ENCODE results near the gene TMEM178B. TPM values are rescaled to one million over a fixed set of nuclear protein-coding genes. Genes with fewer than 3 reads are reported as not detected.
"Not testable (repeated sequence)": the region's sequence is repeated elsewhere in the genome, so short reads cannot be mapped to it uniquely, and the experiment has no call there.

Gene TMEM178B
- total RNA-seq, 1 experiment from 2014 or later, result 0.11 TPM

- no peaks in the 10 kb centered on the region for H3K36me3 Mint-ChIP-seq (ENCODE audit: insufficient read depth, unreplicated experiment)
- H3K27ac Mint-ChIP-seq (ENCODE audit: unreplicated experiment), result no peak overlapping the region
- intact Hi-C loops (cut with micrococcal nuclease; ENCODE audit: unreplicated experiment), result no loop called here
- no peaks in the 10 kb centered on the region for H3K4me1 Mint-ChIP-seq (ENCODE audit: low read depth, unreplicated experiment)
- H3K9me3 ChIP-seq, result no peaks in the 10 kb centered on the region
- H3K36me3 ChIP-seq (ENCODE audit: control insufficient read depth, insufficient read depth, low read length), result no peaks in the 10 kb centered on the region
- H3K9me3 Mint-ChIP-seq (ENCODE audit: unreplicated experiment), result no peaks in the 10 kb centered on the region
- no peak overlapping the region for H3K4me3 ChIP-seq (ENCODE audit: low read depth, low read length)
- no TSS peak for BruUV-seq (replicated peaks)
- H3K4me3 Mint-ChIP-seq (ENCODE audit: unreplicated experiment), result no peak overlapping the region
- TF ChIP-seq CTCF (IDR thresholded peaks at IDR 0.05; ENCODE audit: insufficient read depth in 1 of 2, low read depth in 1 of 2, low read length in 1 of 2, severe bottlenecking in 1 of 2, unreplicated experiment in 1 of 2), result no peak
- POLR2A ChIA-PET, result no interaction called here
- CTCF ChIA-PET, result no interaction called here
- peaks cover 3% of the 10 kb centered on the region for H3K27me3 Mint-ChIP-seq (ENCODE audit: insufficient read depth, unreplicated experiment)
- peaks cover 3% of the 10 kb centered on the region; the same call in 1 of the 2 replicates for H3K4me1 ChIP-seq
- no peak for DNase-seq
- no peaks in the 10 kb centered on the region for H3K27me3 ChIP-seq (replicated peaks; ENCODE audit: control insufficient read depth, insufficient read depth, low read length)
Observed at GRCh38 chr7:141400356-141400755, 326.5 kb downstream of the TMEM178B start.

- no peak overlapping the region for H3K4me3 Mint-ChIP-seq (ENCODE audit: unreplicated experiment)
- no TSS peak for BruUV-seq (replicated peaks)
- no peak for TF ChIP-seq CTCF (IDR thresholded peaks at IDR 0.05; ENCODE audit: insufficient read depth in 1 of 2, low read depth in 1 of 2, low read length in 1 of 2, severe bottlenecking in 1 of 2, unreplicated experiment in 1 of 2)
Observed at GRCh38 chr7:141402277-141402996, 328.6 kb downstream of the TMEM178B start.

GRCh38 chr7:141403846-141404245 is 330.0 kb downstream of the TMEM178B start:
- H3K4me1 ChIP-seq; H3K4me3 Mint-ChIP-seq (ENCODE audit: unreplicated experiment); H3K9me3 ChIP-seq; DNase-seq; H3K4me3 ChIP-seq (ENCODE audit: low read depth, low read length); POLR2A ChIA-PET; BruUV-seq (replicated peaks); H3K27ac Mint-ChIP-seq (ENCODE audit: unreplicated experiment); intact Hi-C loops (cut with micrococcal nuclease; ENCODE audit: unreplicated experiment); H3K27me3 ChIP-seq (replicated peaks; ENCODE audit: control insufficient read depth, insufficient read depth, low read length); CTCF ChIA-PET; H3K9me3 Mint-ChIP-seq (ENCODE audit: unreplicated experiment); H3K36me3 ChIP-seq (ENCODE audit: control insufficient read depth, insufficient read depth, low read length); H3K4me1 Mint-ChIP-seq (ENCODE audit: low read depth, unreplicated experiment); H3K36me3 Mint-ChIP-seq (ENCODE audit: insufficient read depth, unreplicated experiment): not testable (repeated sequence)
- H3K27me3 Mint-ChIP-seq (ENCODE audit: insufficient read depth, unreplicated experiment), result peaks cover 14% of the 10 kb centered on the region

More at GRCh38 chr7:141402277-141402996, 328.6 kb downstream of the TMEM178B start:
- no peak for DNase-seq
- Mint-ChIP-seq H3K36me3 (ENCODE audit: insufficient read depth, unreplicated experiment) (no peaks in the 10 kb centered on the region), H3K9me3 (ENCODE audit: unreplicated experiment) (no peaks in the 10 kb centered on the region), H3K27ac (ENCODE audit: unreplicated experiment) (no peak overlapping the region), H3K4me1 (ENCODE audit: low read depth, unreplicated experiment) (no peaks in the 10 kb centered on the region), H3K27me3 (ENCODE audit: insufficient read depth, unreplicated experiment) (peaks cover 8% of the 10 kb centered on the region)
- POLR2A ChIA-PET, result no interaction called here
- H3K36me3 ChIP-seq (ENCODE audit: control insufficient read depth, insufficient read depth, low read length), result no peaks in the 10 kb centered on the region
- H3K27me3 ChIP-seq (replicated peaks; ENCODE audit: control insufficient read depth, insufficient read depth, low read length), result no peaks in the 10 kb centered on the region
- CTCF ChIA-PET, result no interaction called here
- no peaks in the 10 kb centered on the region for H3K9me3 ChIP-seq
- intact Hi-C loops (cut with micrococcal nuclease; ENCODE audit: unreplicated experiment), result no loop called here
- H3K4me1 ChIP-seq, result peaks cover 3% of the 10 kb centered on the region; the same call in 1 of the 2 replicates
- H3K4me3 ChIP-seq (ENCODE audit: low read depth, low read length), result no peak overlapping the region

All from Caco-2 (cell line).